Smooth muscle cell (in vitro differentiated cells): ENCODE measurements around the gene RTN4RL2. TPM values are rescaled to one million over a fixed set of nuclear protein-coding genes. Genes with fewer than 3 reads are reported as not detected.

Experiments used
- DNase-seq: peaks from one replicate; lab custom pipeline; 2025; ENCODE audit not compliant: unreplicated experiment; lab: John Stamatoyannopoulos, UW
- H2AFZ ChIP-seq: fragments of 200-600 bp; sonication (generic); 2 replicates; pipeline ENCODE4 v1.6.0; 2016; ENCODE audit warnings: antibody characterized with exemption, low read depth, mild to moderate bottlenecking
- H3F3A ChIP-seq: fragments of 200-600 bp; sonication (generic); 2 replicates; pipeline ENCODE4 v1.6.0; 2017; ENCODE audit warnings: antibody characterized with exemption, low read depth
- H3K27ac ChIP-seq: fragments of 200-600 bp; sonication (generic); 2 replicates; pipeline ENCODE4 v1.5.1; 2016; ENCODE audit warnings: low read depth, mild to moderate bottlenecking
- H3K27me3 ChIP-seq: fragments of 200-600 bp; sonication (generic); 2 replicates; pipeline ENCODE4 v1.6.1; 2016; ENCODE audit warnings: low read depth, mild to moderate bottlenecking
- H3K36me3 ChIP-seq: fragments of 200-600 bp; sonication (generic); 2 replicates; pipeline ENCODE4 v1.5.1; 2016; ENCODE audit warnings: low read depth
- H3K4me1 ChIP-seq: fragments of 200-600 bp; sonication (generic); 2 replicates; pipeline ENCODE4 v1.5.1; 2016; ENCODE audit warnings: low read depth
- H3K4me2 ChIP-seq: fragments of 200-600 bp; sonication (generic); 2 replicates; pipeline ENCODE4 v1.6.0; 2016; ENCODE audit warnings: mild to moderate bottlenecking
- H3K4me3 ChIP-seq: fragments of 200-600 bp; sonication (generic); 2 replicates; pipeline ENCODE4 v1.5.1; 2016; ENCODE audit warnings: mild to moderate bottlenecking
- H3K79me2 ChIP-seq: fragments of 200-600 bp; sonication (generic); 2 replicates; pipeline ENCODE4 v1.6.0; 2016; ENCODE audit warnings: low read depth, mild to moderate bottlenecking
- H3K9ac ChIP-seq: fragments of 200-600 bp; sonication (generic); 2 replicates; pipeline ENCODE4 v1.6.0; 2016; ENCODE audit warnings: low read depth
- H3K9me3 ChIP-seq: fragments of 200-600 bp; sonication (generic); replicated peaks from 2 replicates; pipeline ENCODE4 v1.5.1; 2016; ENCODE audit warnings: low read depth
- H4K20me1 ChIP-seq: fragments of 200-600 bp; sonication (generic); 2 replicates; pipeline ENCODE4 v1.6.0; 2016; ENCODE audit warnings: low read depth
- CTCF ChIP-seq: fragments of 200-600 bp; sonication (generic); IDR thresholded peaks from 2 replicates; pipeline ENCODE4 v1.5.1; 2017; ENCODE audit warnings: borderline replicate concordance, mild to moderate bottlenecking, antibody characterized with exemption; ENCODE audit not compliant: insufficient read depth, poor library complexity, severe bottlenecking
- WGBS: methylation state at CpG from one replicate; pipeline ENCODE4 v1.1.7; 2016; ENCODE audit warnings: low lambda C conversion rate; 5-methylcytosine and 5-hydroxymethylcytosine counted together
- polyA plus RNA-seq: library from polyadenylated mRNA; unstranded; fragments of >200 nt; fragmentation: Nextera tagmentation; extraction: Ambion mirVana; gene quantifications from 2 replicates; pipeline ENCODE4 v1.2.1, GENCODE V29; 2016
- total RNA-seq: library from RNA; depleted of rRNA; stranded (reverse); fragments of >200 nt; gene quantifications from 2 replicates; pipeline ENCODE4 v1.2.3, GENCODE V29; 2014

Gene RTN4RL2
- total and polyA plus RNA-seq, 2 experiments from 2014 or later, result 0.34 TPM; not detected in 1

- H3K36me3 ChIP-seq, result no peaks in the 10 kb centered on the region
- no peaks in the 10 kb centered on the region for H3K9me3 ChIP-seq
- no peak for TF ChIP-seq CTCF
- no peaks in the 10 kb centered on the region for H4K20me1 ChIP-seq
- no peak overlapping the region for H3K4me2 ChIP-seq
- no peaks in the 10 kb centered on the region for H3F3A ChIP-seq
- peaks cover 13% of the 10 kb centered on the region for H3K4me1 ChIP-seq
- H3K79me2 ChIP-seq, result no peaks in the 10 kb centered on the region
- H3K27ac ChIP-seq, result no peak overlapping the region
- no peak overlapping the region for H3K4me3 ChIP-seq
- WGBS, result 86% methylated on average over 3 of the region's 3 CpGs
- peaks cover 84% of the 10 kb centered on the region for H3K27me3 ChIP-seq
- H3K9ac ChIP-seq, result no peak overlapping the region
- DNase-seq, result no peak
- no peak overlapping the region for H2AFZ ChIP-seq
Measured at GRCh38 chr11:57462597-57462996, 2.3 kb downstream of the RTN4RL2 start.

- Histone ChIP-seq H3K4me1 (peaks cover 13% of the 10 kb centered on the region), H3K79me2 (no peaks in the 10 kb centered on the region), H3K4me2 (no peak overlapping the region), H3F3A (no peaks in the 10 kb centered on the region), H3K27me3 (peaks cover 84% of the 10 kb centered on the region), H3K27ac (no peak overlapping the region), H3K9me3 (no peaks in the 10 kb centered on the region), H3K36me3 (no peaks in the 10 kb centered on the region), H3K4me3 (no peak overlapping the region), H4K20me1 (no peaks in the 10 kb centered on the region), H2AFZ (no peak overlapping the region), H3K9ac (no peak overlapping the region)
- no peak for TF ChIP-seq CTCF
- WGBS, result 38% methylated on average over 14 of the region's 14 CpGs
- no peak for DNase-seq
Measured at GRCh38 chr11:57463671-57464538, 3.6 kb downstream of the RTN4RL2 start.

- no peak for TF ChIP-seq CTCF
- no peaks in the 10 kb centered on the region for H3K36me3 ChIP-seq
- 56% methylated on average over 29 of the region's 30 CpGs for WGBS
- peaks cover 9% of the 10 kb centered on the region for H3K4me1 ChIP-seq
- no peak overlapping the region for H3K27ac ChIP-seq
- H3K27me3 ChIP-seq, result peaks cover 84% of the 10 kb centered on the region
- H3F3A ChIP-seq, result no peaks in the 10 kb centered on the region
- no peak overlapping the region for H3K9ac ChIP-seq
- H4K20me1 ChIP-seq, result no peaks in the 10 kb centered on the region
- no peak overlapping the region for H3K4me2 ChIP-seq
- DNase-seq, result no peak
- no peaks in the 10 kb centered on the region for H3K9me3 ChIP-seq
- no peak overlapping the region for H3K4me3 ChIP-seq
- no peak overlapping the region for H2AFZ ChIP-seq
- no peaks in the 10 kb centered on the region for H3K79me2 ChIP-seq
Measured at GRCh38 chr11:57464539-57465181, 4.3 kb downstream of the RTN4RL2 start.
